Smooth muscle cell (in vitro differentiated cells): ENCODE results near the gene RHOBTB3. TPM values are rescaled to one million over a fixed set of nuclear protein-coding genes. Genes with fewer than 3 reads are reported as not detected.

ENCODE experiments used
- DNase-seq: peaks from one replicate; lab custom pipeline; 2025; ENCODE audit not compliant: unreplicated experiment; lab: John Stamatoyannopoulos, UW
- H2AFZ ChIP-seq: fragments of 200-600 bp; sonication (generic); 2 replicates; pipeline ENCODE4 v1.6.0; 2016; ENCODE audit warnings: antibody characterized with exemption, low read depth, mild to moderate bottlenecking
- H3F3A ChIP-seq: fragments of 200-600 bp; sonication (generic); 2 replicates; pipeline ENCODE4 v1.6.0; 2017; ENCODE audit warnings: antibody characterized with exemption, low read depth
- H3K27ac ChIP-seq: fragments of 200-600 bp; sonication (generic); 2 replicates; pipeline ENCODE4 v1.5.1; 2016; ENCODE audit warnings: low read depth, mild to moderate bottlenecking
- H3K27me3 ChIP-seq: fragments of 200-600 bp; sonication (generic); 2 replicates; pipeline ENCODE4 v1.6.1; 2016; ENCODE audit warnings: low read depth, mild to moderate bottlenecking
- H3K36me3 ChIP-seq: fragments of 200-600 bp; sonication (generic); 2 replicates; pipeline ENCODE4 v1.5.1; 2016; ENCODE audit warnings: low read depth
- H3K4me1 ChIP-seq: fragments of 200-600 bp; sonication (generic); 2 replicates; pipeline ENCODE4 v1.5.1; 2016; ENCODE audit warnings: low read depth
- H3K4me2 ChIP-seq: fragments of 200-600 bp; sonication (generic); 2 replicates; pipeline ENCODE4 v1.6.0; 2016; ENCODE audit warnings: mild to moderate bottlenecking
- H3K4me3 ChIP-seq: fragments of 200-600 bp; sonication (generic); 2 replicates; pipeline ENCODE4 v1.5.1; 2016; ENCODE audit warnings: mild to moderate bottlenecking
- H3K79me2 ChIP-seq: fragments of 200-600 bp; sonication (generic); 2 replicates; pipeline ENCODE4 v1.6.0; 2016; ENCODE audit warnings: low read depth, mild to moderate bottlenecking
- H3K9ac ChIP-seq: fragments of 200-600 bp; sonication (generic); 2 replicates; pipeline ENCODE4 v1.6.0; 2016; ENCODE audit warnings: low read depth
- H3K9me3 ChIP-seq: fragments of 200-600 bp; sonication (generic); replicated peaks from 2 replicates; pipeline ENCODE4 v1.5.1; 2016; ENCODE audit warnings: low read depth
- H4K20me1 ChIP-seq: fragments of 200-600 bp; sonication (generic); 2 replicates; pipeline ENCODE4 v1.6.0; 2016; ENCODE audit warnings: low read depth
- CTCF ChIP-seq: fragments of 200-600 bp; sonication (generic); IDR thresholded peaks from 2 replicates; pipeline ENCODE4 v1.5.1; 2017; ENCODE audit warnings: borderline replicate concordance, mild to moderate bottlenecking, antibody characterized with exemption; ENCODE audit not compliant: insufficient read depth, poor library complexity, severe bottlenecking
- WGBS: methylation state at CpG from one replicate; pipeline ENCODE4 v1.1.7; 2016; ENCODE audit warnings: low lambda C conversion rate; 5-methylcytosine and 5-hydroxymethylcytosine counted together
- polyA plus RNA-seq: library from polyadenylated mRNA; unstranded; fragments of >200 nt; fragmentation: Nextera tagmentation; extraction: Ambion mirVana; gene quantifications from 2 replicates; pipeline ENCODE4 v1.2.1, GENCODE V29; 2016
- total RNA-seq: library from RNA; depleted of rRNA; stranded (reverse); fragments of >200 nt; gene quantifications from 2 replicates; pipeline ENCODE4 v1.2.3, GENCODE V29; 2014

The RHOBTB3 gene
- total and polyA plus RNA-seq, 2 experiments from 2014 or later: 127 to 213 TPM

- Histone ChIP-seq H3K36me3 (peaks cover 9% of the 10 kb centered on the region), H3K27me3 (no peaks in the 10 kb centered on the region), H3K79me2 (no peaks in the 10 kb centered on the region), H3K9ac (no peak overlapping the region), H2AFZ (no peak overlapping the region), H3K4me2 (no peak overlapping the region), H3K4me3 (no peak overlapping the region), H3K9me3 (no peaks in the 10 kb centered on the region), H3F3A (peaks cover 6% of the 10 kb centered on the region), H4K20me1 (no peaks in the 10 kb centered on the region), H3K4me1 (no peaks in the 10 kb centered on the region), H3K27ac (no peak overlapping the region)
- no peak for TF ChIP-seq CTCF
- WGBS: 90% methylated on average over 8 of the region's 8 CpGs
- DNase-seq: no peak
Measured at GRCh38 chr5:95770830-95771708, 39.9 kb downstream of the RHOBTB3 start.

GRCh38 chr5:95771892-95772291 is 40.8 kb downstream of the RHOBTB3 start:
- Histone ChIP-seq H3K9me3 (no peaks in the 10 kb centered on the region), H3K4me2 (no peak overlapping the region), H3K4me3 (no peak overlapping the region), H3K36me3 (peaks cover 9% of the 10 kb centered on the region), H3K4me1 (no peaks in the 10 kb centered on the region), H3K9ac (no peak overlapping the region), H3K27ac (peak overlapping the region; percentile 41), H3K79me2 (no peaks in the 10 kb centered on the region), H3F3A (peaks cover 6% of the 10 kb centered on the region), H3K27me3 (no peaks in the 10 kb centered on the region), H4K20me1 (no peaks in the 10 kb centered on the region), H2AFZ (no peak overlapping the region)
- DNase-seq: no peak
- WGBS: 97% methylated on average over 2 of the region's 2 CpGs
- no peak for TF ChIP-seq CTCF

GRCh38 chr5:95773335-95774059 is 42.4 kb downstream of the RHOBTB3 start:
- Histone ChIP-seq H3K4me3 (no peak overlapping the region), H2AFZ (no peak overlapping the region), H4K20me1 (no peaks in the 10 kb centered on the region), H3F3A (peaks cover 6% of the 10 kb centered on the region), H3K27me3 (no peaks in the 10 kb centered on the region), H3K4me1 (no peaks in the 10 kb centered on the region), H3K4me2 (peak overlapping the region; percentile 51), H3K9me3 (no peaks in the 10 kb centered on the region), H3K9ac (no peak overlapping the region), H3K36me3 (no peaks in the 10 kb centered on the region), H3K27ac (peak overlapping the region; percentile 41), H3K79me2 (no peaks in the 10 kb centered on the region)
- no peak for DNase-seq
- WGBS: 36% methylated on average over 3 of the region's 3 CpGs
- no peak for TF ChIP-seq CTCF
